ENCODE data around the gene PJA1.

Gene PJA1
- long read RNA-seq, donor 1, transcript PJA1-203 (1 exons, 2,692 nt), result major isoform, 38 of 77 reads
- long read RNA-seq, donor 1, transcript PJA1-201 (2 exons, 2,755 nt), result minor isoform, 6 of 77 reads
- long read RNA-seq, donor 1, transcript PJA1-202 (2 exons, 2,672 nt), result minor isoform, 29 of 77 reads
- long read RNA-seq, donor 1, partial matches to known transcripts, result 0 of 77 reads
- long read RNA-seq, donor 1, other reads (novel, unspliced or antisense), result 0 of 77 reads
- long read RNA-seq, donor 2, transcript PJA1-203 (1 exons, 2,692 nt), result major isoform, 17 of 24 reads
- long read RNA-seq, donor 2, partial matches to known transcripts, result 0 of 24 reads
- long read RNA-seq, donor 2, other reads (novel, unspliced or antisense), result 0 of 24 reads
- long read RNA-seq, donor 3, transcript PJA1-203 (1 exons, 2,692 nt), result major isoform, 14 of 28 reads
- long read RNA-seq, donor 3, transcript PJA1-202 (2 exons, 2,672 nt), result minor isoform, 12 of 28 reads
- long read RNA-seq, donor 3, partial matches to known transcripts, result 0 of 28 reads
- long read RNA-seq, donor 3, other reads (novel, unspliced or antisense), result 0 of 28 reads
- long read RNA-seq, donor 4, transcript PJA1-203 (1 exons, 2,692 nt), result major isoform, 43 of 77 reads
- long read RNA-seq, donor 4, transcript PJA1-202 (2 exons, 2,672 nt), result minor isoform, 24 of 77 reads
- long read RNA-seq, donor 4, transcript PJA1-206 (2 exons, 887 nt), result minor isoform, 5 of 77 reads
- long read RNA-seq, donor 4, transcript PJA1-201 (2 exons, 2,755 nt), result minor isoform, 5 of 77 reads
- long read RNA-seq, donor 4, partial matches to known transcripts, result 0 of 77 reads
- long read RNA-seq, donor 4, other reads (novel, unspliced or antisense), result 0 of 77 reads
- long read RNA-seq, donor 5, transcript PJA1-202 (2 exons, 2,672 nt), result minor isoform, 15 of 47 reads
- long read RNA-seq, donor 5, transcript PJA1-206 (2 exons, 887 nt), result minor isoform, 5 of 47 reads
- long read RNA-seq, donor 5, transcript PJA1-203 (1 exons, 2,692 nt), result major isoform, 25 of 47 reads
- long read RNA-seq, donor 5, partial matches to known transcripts, result 0 of 47 reads
- long read RNA-seq, donor 5, other reads (novel, unspliced or antisense), result 0 of 47 reads
- long read RNA-seq, donor 6, transcript PJA1-206 (2 exons, 887 nt), result minor isoform, 6 of 72 reads
- long read RNA-seq, donor 6, transcript PJA1-203 (1 exons, 2,692 nt), result major isoform, 37 of 72 reads
- long read RNA-seq, donor 6, transcript PJA1-202 (2 exons, 2,672 nt), result minor isoform, 25 of 72 reads
- long read RNA-seq, donor 6, partial matches to known transcripts, result 0 of 72 reads
- long read RNA-seq, donor 6, other reads (novel, unspliced or antisense), result 0 of 72 reads
- long read RNA-seq, donor 7, transcript PJA1-201 (2 exons, 2,755 nt), result minor isoform, 6 of 90 reads
- long read RNA-seq, donor 7, transcript PJA1-203 (1 exons, 2,692 nt), result major isoform, 49 of 90 reads
- long read RNA-seq, donor 7, transcript PJA1-206 (2 exons, 887 nt), result minor isoform, 6 of 90 reads
- long read RNA-seq, donor 7, transcript PJA1-202 (2 exons, 2,672 nt), result minor isoform, 29 of 90 reads
- long read RNA-seq, donor 7, partial matches to known transcripts, result 0 of 90 reads
- long read RNA-seq, donor 7, other reads (novel, unspliced or antisense), result 0 of 90 reads
- long read RNA-seq, donor 8, transcript PJA1-203 (1 exons, 2,692 nt), result minor isoform, 24 of 52 reads
- long read RNA-seq, donor 8, transcript PJA1-202 (2 exons, 2,672 nt), result major isoform, 27 of 52 reads
- long read RNA-seq, donor 8, partial matches to known transcripts, result 0 of 52 reads
- long read RNA-seq, donor 8, other reads (novel, unspliced or antisense), result 0 of 52 reads

DNA sequence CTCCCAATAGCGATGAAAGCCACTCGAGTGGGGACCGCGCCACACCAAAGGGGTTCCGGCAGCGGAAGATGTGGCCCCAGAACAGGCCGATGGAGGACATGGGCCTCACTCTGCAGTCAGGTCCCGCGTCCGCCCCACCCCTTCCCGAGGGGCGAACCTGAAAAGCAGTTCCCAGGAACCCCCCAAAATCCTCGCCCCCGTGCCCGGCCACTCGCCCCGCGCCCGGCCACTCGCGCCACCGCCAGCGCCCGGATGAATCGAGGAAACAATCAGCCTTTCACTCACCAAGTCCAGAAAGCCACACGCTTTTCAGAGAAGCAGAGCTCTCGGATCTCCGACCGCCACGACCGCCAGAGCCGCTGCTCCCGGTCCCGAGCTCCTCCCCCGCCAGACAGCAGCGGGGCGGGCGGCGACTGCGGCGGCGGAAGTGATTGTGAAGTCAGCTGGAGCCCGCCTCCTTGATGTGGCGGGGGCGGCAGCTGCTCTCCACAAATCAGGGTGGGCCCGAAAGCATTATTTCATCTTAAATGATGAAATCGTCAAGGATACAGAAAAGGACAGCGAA lies at the start of gene PJA1:
Gene PJA1 (minus strand): TSS at position 367 of the 565 bp plus-strand sequence. CDS start 2,380 bp downstream, outside the sequence.
- DNase-seq, result peak; percentile 70

- DNase-seq, result no peak
Measured at GRCh38 chrX:69214463-69214862, 49.2 kb upstream of the PJA1 start.

DNA sequence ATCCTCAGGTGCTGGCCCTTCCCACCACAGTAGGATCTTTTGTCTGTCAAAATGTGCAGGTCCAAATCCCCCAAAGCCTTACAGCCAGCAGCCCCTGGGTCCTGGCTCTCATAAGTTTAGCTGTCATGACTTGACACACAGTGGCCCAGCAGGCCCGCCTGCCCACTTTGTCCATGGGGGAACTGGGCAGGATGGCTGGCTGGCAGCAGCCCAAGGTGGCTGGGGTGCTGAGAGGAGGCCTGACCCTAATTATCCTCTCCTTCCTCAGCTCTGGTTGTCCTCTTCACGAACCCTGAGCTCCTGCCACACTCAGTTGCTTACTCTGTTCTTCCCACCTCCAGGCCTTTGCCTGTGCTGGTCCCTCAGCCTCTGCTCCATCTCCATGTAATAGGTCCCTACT lies 46.4 kb upstream of the PJA1 start:
- DNase-seq, result no peak

- DNase-seq, result no peak
Measured at GRCh38 chrX:69210581-69210980, 45.3 kb upstream of the PJA1 start.

GRCh38 chrX:69207216-69207615 lies 42.0 kb upstream of the PJA1 start:
- DNase-seq, result no peak

GRCh38 chrX:69203638-69204037 lies 38.4 kb upstream of the PJA1 start:
- DNase-seq, result no peak

DNA sequence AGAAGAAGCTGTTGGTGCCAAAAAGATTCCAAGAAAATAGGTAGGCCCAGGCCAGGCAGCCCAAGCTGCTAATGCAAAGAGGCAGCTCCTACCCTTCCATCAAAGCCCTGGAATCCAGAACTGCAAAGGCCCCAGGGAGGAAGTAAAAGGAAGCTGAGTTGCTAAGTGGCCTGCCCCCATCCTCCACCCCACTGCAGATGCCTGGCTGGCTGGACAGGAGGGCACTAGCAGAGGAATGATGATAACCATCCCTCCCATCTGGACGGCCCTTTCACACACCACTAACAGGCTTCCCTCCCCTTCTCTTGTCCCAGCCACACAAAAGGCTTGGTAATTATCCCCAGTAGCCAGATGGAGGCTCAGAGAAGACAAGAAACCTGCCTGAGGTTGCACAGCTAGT lies 32.4 kb upstream of the PJA1 start:
- DNase-seq, result no peak

DNA sequence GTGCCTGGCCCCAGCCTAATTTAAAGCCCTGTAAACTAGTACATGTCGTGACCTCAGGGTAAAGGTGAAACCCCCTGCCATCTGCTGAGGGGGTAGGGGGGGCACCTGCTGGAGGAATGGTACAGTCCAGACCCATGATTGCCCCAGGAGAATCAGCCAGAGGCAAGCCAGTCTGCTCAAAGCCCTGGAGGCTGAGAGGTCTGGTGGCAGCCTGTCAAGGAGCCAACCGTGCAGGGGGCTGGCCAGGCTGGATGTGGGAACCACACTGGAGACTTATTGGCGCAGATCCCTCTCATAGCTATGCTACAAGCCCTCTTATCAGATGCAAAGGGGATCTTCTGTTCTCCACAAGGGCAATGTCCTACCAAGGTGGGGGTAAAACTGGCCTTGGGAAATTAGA lies 31.4 kb upstream of the PJA1 start:
- no peak for DNase-seq

DNA sequence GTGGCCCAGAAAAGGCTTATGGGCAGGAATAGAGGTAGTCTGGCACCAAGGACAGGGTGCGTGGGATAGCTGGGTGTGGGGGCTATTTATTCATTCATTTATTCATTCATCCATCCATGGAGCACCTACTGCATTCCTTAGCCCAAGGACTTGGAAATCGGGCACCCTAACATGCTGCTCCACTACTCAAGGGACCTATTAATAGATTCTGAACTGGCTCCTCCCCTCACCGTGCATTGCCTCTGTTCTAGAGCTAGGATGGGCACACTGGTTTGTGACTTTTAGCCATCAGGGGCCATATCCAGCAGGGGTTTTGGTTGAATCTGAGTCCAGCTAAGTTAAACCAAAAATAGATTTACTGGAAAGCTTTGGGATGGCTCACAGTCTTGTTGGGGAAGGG lies 30.6 kb upstream of the PJA1 start:
- DNase-seq, result no peak

DNA sequence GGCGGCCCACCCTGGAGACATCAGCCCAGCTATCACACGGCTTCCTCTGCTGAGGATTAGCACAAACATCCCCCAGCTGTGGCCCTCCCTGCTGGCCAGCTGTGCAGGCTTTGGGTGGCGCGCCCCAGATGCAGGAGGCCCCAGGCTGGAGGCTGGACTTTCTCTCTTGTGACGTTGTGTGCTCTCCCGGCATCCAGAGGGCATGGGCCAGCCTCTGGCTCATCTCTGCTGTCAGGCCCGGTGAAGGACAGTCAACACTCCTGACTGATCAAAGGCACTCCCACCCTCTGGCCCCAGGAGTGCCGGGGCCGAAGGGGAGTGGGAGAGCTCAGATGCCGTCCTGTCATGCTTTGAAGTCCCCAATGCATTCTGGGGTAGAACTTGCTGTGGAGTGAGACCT lies 29.9 kb upstream of the PJA1 start:
- peak; percentile 33 for DNase-seq

DNA sequence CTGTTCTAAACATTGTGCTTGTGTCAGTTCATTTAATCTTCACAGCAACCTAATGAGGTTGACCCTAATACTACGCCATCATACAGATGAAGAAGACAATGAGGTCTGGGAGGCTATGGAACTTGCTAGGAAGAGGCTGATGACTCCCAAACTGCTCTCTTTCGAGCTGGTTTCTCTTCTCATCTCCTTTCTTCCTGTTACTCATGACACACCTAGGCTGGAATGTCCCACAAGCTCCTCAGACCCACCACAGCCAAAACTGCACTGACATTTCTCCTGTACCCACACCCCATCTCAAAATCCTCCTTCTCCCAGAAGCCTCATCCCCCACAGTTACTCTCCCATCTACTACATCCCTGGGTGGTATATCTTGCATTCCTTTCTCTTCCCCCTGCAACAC lies 27.4 kb upstream of the PJA1 start:
- no peak for DNase-seq

DNA sequence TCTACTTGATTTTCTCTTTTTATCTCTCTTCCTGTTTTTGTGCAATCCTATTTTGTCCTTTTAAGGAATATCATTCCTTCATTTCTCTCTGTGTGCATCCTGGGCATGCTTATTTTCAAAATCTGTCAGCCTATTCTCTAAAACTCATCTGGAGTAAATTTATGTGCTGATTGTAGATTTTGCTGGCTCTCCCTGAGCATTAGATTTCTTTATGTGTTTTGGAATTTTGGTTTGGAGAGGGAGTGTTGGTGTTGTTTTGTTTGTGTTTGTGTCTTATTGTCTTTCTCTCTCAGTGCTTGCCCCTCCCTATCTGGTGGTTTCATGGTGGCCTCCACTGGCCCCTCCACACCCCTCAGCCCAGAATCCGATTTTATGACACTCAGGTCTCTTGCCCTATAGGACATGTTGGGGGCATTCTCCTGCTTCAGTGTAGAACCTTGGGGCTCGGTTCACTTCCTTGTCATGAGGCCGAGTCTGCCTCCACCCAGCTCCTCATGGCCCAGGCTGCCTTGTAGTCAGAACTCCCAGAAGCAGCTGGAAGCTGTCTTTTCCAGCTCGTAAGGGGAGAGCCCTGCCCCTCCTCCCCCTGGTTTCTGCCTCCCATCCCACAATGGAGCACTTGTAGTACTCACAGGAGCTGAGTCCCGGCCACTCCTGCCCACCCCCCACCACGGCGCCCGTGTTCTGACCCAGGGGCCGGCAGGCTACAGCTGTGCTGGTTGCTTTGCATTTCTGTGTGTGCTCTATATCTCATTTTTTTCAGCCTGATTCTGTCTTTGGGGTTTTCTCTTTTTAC lies 24.5 kb upstream of the PJA1 start:
- peak; percentile 33 for DNase-seq

DNA sequence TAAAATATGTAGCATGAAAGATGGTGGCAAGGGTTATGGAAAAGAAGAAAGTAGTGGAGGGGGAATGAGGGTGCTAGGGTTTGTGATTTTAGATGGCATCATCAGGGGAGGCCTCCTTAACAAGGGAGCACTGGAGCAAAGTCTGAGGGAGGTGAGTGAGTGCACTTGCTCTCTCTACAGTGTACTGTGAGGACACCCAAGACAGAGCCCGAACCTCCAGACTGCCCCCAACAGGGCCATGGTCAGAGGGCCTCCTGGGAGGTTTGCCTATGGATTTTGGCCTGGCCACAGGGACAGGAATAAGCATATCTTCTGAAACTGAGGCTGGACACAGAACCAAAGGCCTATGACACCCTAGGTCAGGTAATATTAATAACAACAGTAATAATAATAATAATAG lies 21.4 kb upstream of the PJA1 start:
- DNase-seq, result no peak

- no peak for DNase-seq
Measured at GRCh38 chrX:69185886-69186285, 20.6 kb upstream of the PJA1 start.

GRCh38 chrX:69185141-69185540 lies 19.9 kb upstream of the PJA1 start:
- no peak for DNase-seq

DNA sequence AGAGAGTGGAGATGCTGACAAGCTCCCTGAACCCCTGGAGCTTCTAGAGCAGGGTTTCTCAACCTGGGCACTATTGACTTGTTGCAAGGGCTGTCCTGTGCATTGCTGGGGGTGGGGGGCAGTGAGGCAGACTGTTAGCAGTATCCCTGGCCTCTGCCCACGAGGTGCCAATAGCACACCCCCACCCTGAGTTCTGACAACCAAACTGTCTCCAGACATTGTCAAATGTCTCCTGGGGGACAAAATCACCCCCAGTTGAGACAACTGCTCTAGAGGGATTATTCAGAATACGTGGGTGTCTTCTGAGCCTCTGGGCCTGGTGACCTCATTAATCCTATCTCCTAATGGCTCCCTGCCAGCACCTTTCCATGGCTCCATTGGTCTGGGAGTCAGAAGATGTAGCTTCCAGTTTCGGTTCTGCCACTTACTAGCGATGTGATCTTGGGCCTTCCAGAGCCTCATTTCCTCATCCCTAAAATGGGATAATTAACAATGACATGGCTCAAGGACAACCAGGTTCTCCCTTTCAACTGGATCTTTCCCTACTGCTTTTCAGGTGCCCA lies 17.6 kb upstream of the PJA1 start:
- no peak for DNase-seq

DNA sequence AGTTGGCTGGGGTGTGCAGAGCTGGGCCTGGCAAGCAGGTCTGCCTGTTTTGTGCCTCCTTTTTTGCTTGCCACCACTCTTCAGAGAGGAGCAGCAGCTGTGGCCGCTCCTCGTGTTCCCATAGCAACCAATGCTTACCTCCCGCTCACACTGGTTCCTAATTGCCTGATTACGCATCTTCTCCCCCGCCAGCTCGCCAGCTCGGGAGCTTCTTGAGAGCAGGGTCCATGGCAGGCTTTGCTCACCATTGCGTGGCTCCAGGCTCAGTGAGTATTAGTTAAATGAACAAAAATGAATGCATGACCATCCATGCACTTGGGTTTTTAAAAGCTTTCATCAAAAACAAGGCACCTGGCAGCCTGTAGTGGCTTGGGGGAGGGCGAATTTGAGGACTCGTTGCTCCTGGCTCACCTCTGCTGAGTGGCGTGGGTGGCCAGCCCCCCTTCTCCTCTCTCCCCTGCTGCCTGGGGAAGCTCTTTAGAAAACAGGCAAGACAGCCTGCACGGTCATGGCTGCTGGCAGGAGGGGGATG lies 14.2 kb upstream of the PJA1 start:
- DNase-seq, result peak; percentile 55

GRCh38 chrX:69178592-69178991 lies 13.3 kb upstream of the PJA1 start:
- DNase-seq, result no peak

DNA sequence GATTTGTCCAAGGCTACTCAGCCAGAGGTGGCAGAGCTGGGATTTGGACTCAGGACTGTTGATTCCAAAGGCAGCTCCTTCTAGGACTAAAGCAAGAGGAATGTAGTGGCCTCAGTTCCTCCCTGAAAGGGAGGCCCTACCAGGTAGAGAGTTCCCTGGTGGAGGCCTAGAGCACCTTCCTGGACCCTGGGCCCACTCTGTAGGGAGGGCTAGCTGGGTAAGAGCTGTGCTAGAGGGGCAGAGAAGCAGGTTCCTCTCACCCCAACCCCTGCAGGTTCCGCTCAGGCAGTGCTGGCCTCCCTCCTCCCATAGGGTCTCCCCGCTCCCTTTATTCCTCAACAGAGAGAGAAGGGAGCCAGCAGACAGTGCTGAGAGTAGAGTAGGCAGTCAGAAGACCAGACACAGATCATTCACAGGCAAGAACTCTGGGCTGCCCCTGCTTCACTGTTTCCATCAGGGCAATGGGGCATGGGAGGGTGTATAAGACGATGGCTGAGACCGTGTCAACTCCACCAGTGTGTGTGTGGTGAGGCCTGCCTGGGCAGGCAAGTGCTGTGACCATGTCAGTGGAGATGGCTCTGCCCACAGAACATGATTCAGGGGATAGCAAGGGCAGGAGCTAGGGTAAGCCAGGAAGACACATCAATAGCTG lies 12.4 kb upstream of the PJA1 start:
- no peak for DNase-seq
